HEK293 (cell line): ENCODE measurements around the gene OPN1SW.

ENCODE experiments used
- CTCF ChIA-PET: fragments of 350-600 bp; formaldehyde crosslinking; extraction: SDS; loops from one replicate; lab custom pipeline; 2021; ENCODE audit warnings: antibody characterized with exemption; lab: Yijun Ruan, JAX
- POLR2A ChIA-PET: fragments of 300-600 bp; formaldehyde crosslinking; extraction: SDS; loops from one replicate; lab custom pipeline; 2020; ENCODE audit warnings: antibody characterized with exemption, inconsistent platforms; lab: Yijun Ruan, JAX
- H3K27ac ChIP-seq: fragments of 200-500 bp; sonication (Bioruptor generic); 2 replicates; pipeline ENCODE4 v1.5.1; 2014; ENCODE audit warnings: low read depth, low read length, control low read depth, inconsistent platforms; ENCODE audit errors: extremely low read depth
- H3K36me3 ChIP-seq, 2 experiments: fragments of 200-500 bp in 1 of 2; sonication (Bioruptor generic) in 1 of 2; 1 replicate in 1 of 2; 2 replicates in 1 of 2; pipeline ENCODE4 v1.5.1; 2014 to 2017; ENCODE audit warnings: inconsistent platforms in 2 of 2, low read length in 2 of 2; ENCODE audit not compliant: control insufficient read depth in 2 of 2, insufficient read depth in 1 of 2
- H3K4me1 ChIP-seq: fragments of 200-500 bp; sonication (Bioruptor generic); 2 replicates; pipeline ENCODE4 v1.5.1; 2014; ENCODE audit warnings: mild to moderate bottlenecking, low read length, inconsistent platforms; ENCODE audit not compliant: control insufficient read depth, insufficient read depth
- H3K4me3 ChIP-seq: 2 replicates; pipeline ENCODE4 v1.5.1; 2011; ENCODE audit warnings: low read depth, mild to moderate bottlenecking, control low read depth, low read length, moderate library complexity
- H3K9me3 ChIP-seq: fragments of 200-500 bp; sonication (Bioruptor generic); 2 replicates; pipeline ENCODE4 v1.5.1; 2014; ENCODE audit warnings: low read depth, low read length, inconsistent platforms; ENCODE audit not compliant: control insufficient read depth, insufficient read depth
- HIC1 ChIP-seq: fragments of 450-650 bp; formaldehyde crosslinking; IDR thresholded peaks from 2 replicates; pipeline ENCODE4 v1.5.1; 2016; ENCODE audit warnings: missing biosample characterization, missing genetic modification characterization
- KLF1 ChIP-seq: fragments of 450-650 bp; formaldehyde crosslinking; IDR thresholded peaks from 2 replicates; pipeline ENCODE4 v1.5.1; 2016; ENCODE audit warnings: missing biosample characterization, missing genetic modification characterization
- KLF7 ChIP-seq: fragments of 450-650 bp; formaldehyde crosslinking; IDR thresholded peaks from 2 replicates; pipeline ENCODE4 v1.5.1; 2016; ENCODE audit warnings: missing biosample characterization, missing genetic modification characterization, borderline replicate concordance
- PATZ1 ChIP-seq: fragments of 450-650 bp; formaldehyde crosslinking; IDR thresholded peaks from 2 replicates; pipeline ENCODE4 v1.5.1; 2016; ENCODE audit warnings: missing biosample characterization, missing genetic modification characterization
- PRDM1 ChIP-seq: fragments of 450-650 bp; formaldehyde crosslinking; IDR thresholded peaks from 2 replicates; pipeline ENCODE4; 2016; ENCODE audit warnings: missing biosample characterization, missing genetic modification characterization
- WT1 ChIP-seq: fragments of 450-650 bp; formaldehyde crosslinking; IDR thresholded peaks from 2 replicates; pipeline ENCODE4 v1.5.1; 2016; ENCODE audit warnings: missing biosample characterization, missing genetic modification characterization
- ZBTB1 ChIP-seq: fragments of 450-650 bp; formaldehyde crosslinking; IDR thresholded peaks from 2 replicates; pipeline ENCODE4 v1.5.1; 2016; ENCODE audit warnings: missing biosample characterization, missing genetic modification characterization
- ZNF112 ChIP-seq: fragments of 450-650 bp; formaldehyde crosslinking; IDR thresholded peaks from 2 replicates; pipeline ENCODE4 v1.5.0; 2017; ENCODE audit warnings: missing biosample characterization, missing genetic modification characterization
- ZNF114 ChIP-seq: fragments of 450-650 bp; formaldehyde crosslinking; IDR thresholded peaks from 2 replicates; pipeline ENCODE4 v1.5.0; 2017; ENCODE audit warnings: missing biosample characterization, missing genetic modification characterization
- ZNF292 ChIP-seq: fragments of 450-650 bp; formaldehyde crosslinking; IDR thresholded peaks from 2 replicates; pipeline ENCODE4 v1.5.1; 2016; ENCODE audit warnings: low read depth, missing biosample characterization, missing genetic modification characterization, borderline replicate concordance
- ZNF302 ChIP-seq: fragments of 450-650 bp; formaldehyde crosslinking; IDR thresholded peaks from 2 replicates; pipeline ENCODE4 v1.5.1; 2016; ENCODE audit warnings: missing biosample characterization, missing genetic modification characterization, low read depth
- ZNF354C ChIP-seq: fragments of 450-650 bp; formaldehyde crosslinking; IDR thresholded peaks from 2 replicates; pipeline ENCODE4 v1.5.1; 2016; ENCODE audit warnings: missing biosample characterization, missing genetic modification characterization, low read depth, borderline replicate concordance
- ZNF548 ChIP-seq: fragments of 450-650 bp; formaldehyde crosslinking; IDR thresholded peaks from 2 replicates; pipeline ENCODE4 v1.5.1; 2016; ENCODE audit warnings: missing biosample characterization, missing genetic modification characterization
- ZNF621 ChIP-seq: fragments of 450-650 bp; formaldehyde crosslinking; IDR thresholded peaks from 2 replicates; pipeline ENCODE4 v1.5.1; 2017; ENCODE audit warnings: missing biosample characterization, missing genetic modification characterization
- ZNF76 ChIP-seq: fragments of 450-650 bp; formaldehyde crosslinking; IDR thresholded peaks from 2 replicates; pipeline ENCODE4; 2016; ENCODE audit warnings: low read depth, missing biosample characterization, missing genetic modification characterization, borderline replicate concordance
- ZNF776 ChIP-seq: fragments of 450-650 bp; formaldehyde crosslinking; IDR thresholded peaks from 2 replicates; pipeline ENCODE4 v1.5.0; 2017; ENCODE audit warnings: missing biosample characterization, missing genetic modification characterization, borderline replicate concordance
- ZNF837 ChIP-seq: fragments of 450-650 bp; formaldehyde crosslinking; IDR thresholded peaks from 2 replicates; pipeline ENCODE4 v1.5.1; 2016; ENCODE audit warnings: missing biosample characterization, missing genetic modification characterization
- ZSCAN18 ChIP-seq: fragments of 450-650 bp; formaldehyde crosslinking; IDR thresholded peaks from 2 replicates; pipeline ENCODE4 v1.5.1; 2016; ENCODE audit warnings: missing biosample characterization, missing genetic modification characterization
- TF ChIP-seq, protein P1 (sequence below): fragments of 450-650 bp; formaldehyde crosslinking; conservative IDR thresholded peaks from 2 replicates; pipeline ENCODE4 v1.5.1; 2016; ENCODE audit warnings: low read depth, missing biosample characterization, missing genetic modification characterization
- TF ChIP-seq, protein P2 (sequence below): fragments of 450-650 bp; formaldehyde crosslinking; IDR thresholded peaks from 2 replicates; pipeline ENCODE4 v1.5.1; 2016; ENCODE audit warnings: missing biosample characterization, missing genetic modification characterization
- TF ChIP-seq, protein P3 (sequence below): fragments of 450-650 bp; formaldehyde crosslinking; IDR thresholded peaks from 2 replicates; pipeline ENCODE4 v1.5.1; 2016; ENCODE audit warnings: missing biosample characterization, missing genetic modification characterization

Gene OPN1SW

GRCh38 chr7:128799451-128799850 lies 23.9 kb upstream of the OPN1SW start (continued):
- TF ChIP-seq, protein P1, sequence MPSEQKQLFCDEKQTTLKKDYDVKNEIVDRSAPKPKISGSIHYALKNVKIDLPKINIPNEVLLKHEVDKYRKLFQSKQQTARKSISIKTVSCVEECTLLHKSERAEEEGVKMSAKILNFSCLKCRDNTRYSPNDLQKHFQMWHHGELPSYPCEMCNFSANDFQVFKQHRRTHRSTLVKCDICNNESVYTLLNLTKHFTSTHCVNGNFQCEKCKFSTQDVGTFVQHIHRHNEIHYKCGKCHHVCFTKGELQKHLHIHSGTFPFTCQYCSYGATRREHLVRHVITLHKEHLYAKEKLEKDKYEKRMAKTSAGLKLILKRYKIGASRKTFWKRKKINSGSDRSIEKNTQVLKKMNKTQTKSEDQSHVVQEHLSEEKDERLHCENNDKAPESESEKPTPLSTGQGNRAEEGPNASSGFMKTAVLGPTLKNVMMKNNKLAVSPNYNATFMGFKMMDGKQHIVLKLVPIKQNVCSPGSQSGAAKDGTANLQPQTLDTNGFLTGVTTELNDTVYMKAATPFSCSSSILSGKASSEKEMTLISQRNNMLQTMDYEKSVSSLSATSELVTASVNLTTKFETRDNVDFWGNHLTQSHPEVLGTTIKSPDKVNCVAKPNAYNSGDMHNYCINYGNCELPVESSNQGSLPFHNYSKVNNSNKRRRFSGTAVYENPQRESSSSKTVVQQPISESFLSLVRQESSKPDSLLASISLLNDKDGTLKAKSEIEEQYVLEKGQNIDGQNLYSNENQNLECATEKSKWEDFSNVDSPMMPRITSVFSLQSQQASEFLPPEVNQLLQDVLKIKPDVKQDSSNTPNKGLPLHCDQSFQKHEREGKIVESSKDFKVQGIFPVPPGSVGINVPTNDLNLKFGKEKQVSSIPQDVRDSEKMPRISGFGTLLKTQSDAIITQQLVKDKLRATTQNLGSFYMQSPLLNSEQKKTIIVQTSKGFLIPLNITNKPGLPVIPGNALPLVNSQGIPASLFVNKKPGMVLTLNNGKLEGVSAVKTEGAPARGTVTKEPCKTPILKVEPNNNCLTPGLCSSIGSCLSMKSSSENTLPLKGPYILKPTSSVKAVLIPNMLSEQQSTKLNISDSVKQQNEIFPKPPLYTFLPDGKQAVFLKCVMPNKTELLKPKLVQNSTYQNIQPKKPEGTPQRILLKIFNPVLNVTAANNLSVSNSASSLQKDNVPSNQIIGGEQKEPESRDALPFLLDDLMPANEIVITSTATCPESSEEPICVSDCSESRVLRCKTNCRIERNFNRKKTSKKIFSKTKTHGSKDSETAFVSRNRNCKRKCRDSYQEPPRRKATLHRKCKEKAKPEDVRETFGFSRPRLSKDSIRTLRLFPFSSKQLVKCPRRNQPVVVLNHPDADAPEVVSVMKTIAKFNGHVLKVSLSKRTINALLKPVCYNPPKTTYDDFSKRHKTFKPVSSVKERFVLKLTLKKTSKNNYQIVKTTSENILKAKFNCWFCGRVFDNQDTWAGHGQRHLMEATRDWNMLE (tag by site-specific recombination) = no peak
- TF ChIP-seq KLF1 (no peak), PRDM1 (tag by site-specific recombination) (no peak), ZNF837 (tag by site-specific recombination) (no peak), ZSCAN18 (no peak), PATZ1 (no peak), WT1 (tag by site-specific recombination) (no peak), ZNF302 (tag by site-specific recombination) (no peak), ZNF548 (tag by site-specific recombination) (no peak)

GRCh38 chr7:128796327-128796726 lies 20.7 kb upstream of the OPN1SW start:
- Histone ChIP-seq H3K4me3 (no peak overlapping the region), H3K4me1 (peaks cover 2% of the 10 kb centered on the region; the same call in 1 of the 2 replicates), H3K9me3 (no peaks in the 10 kb centered on the region), H3K27ac (no peak overlapping the region), H3K36me3 (peaks cover 0 to 23% of the 10 kb centered on the region in 2 experiments; a peak in 2 of 3 replicates)
- TF ChIP-seq ZNF112 (tag by site-specific recombination) (no peak), KLF7 (tag by site-specific recombination) (no peak), ZBTB1 (tag by site-specific recombination) (no peak), ZNF354C (tag by site-specific recombination) (no peak), ZNF621 (tag by site-specific recombination) (no peak), HIC1 (tag by site-specific recombination) (no peak), ZNF114 (no peak), ZNF776 (tag by site-specific recombination) (no peak), ZNF76 (no peak), ZNF292 (tag by site-specific recombination) (no peak)
- TF ChIP-seq, protein P2, sequence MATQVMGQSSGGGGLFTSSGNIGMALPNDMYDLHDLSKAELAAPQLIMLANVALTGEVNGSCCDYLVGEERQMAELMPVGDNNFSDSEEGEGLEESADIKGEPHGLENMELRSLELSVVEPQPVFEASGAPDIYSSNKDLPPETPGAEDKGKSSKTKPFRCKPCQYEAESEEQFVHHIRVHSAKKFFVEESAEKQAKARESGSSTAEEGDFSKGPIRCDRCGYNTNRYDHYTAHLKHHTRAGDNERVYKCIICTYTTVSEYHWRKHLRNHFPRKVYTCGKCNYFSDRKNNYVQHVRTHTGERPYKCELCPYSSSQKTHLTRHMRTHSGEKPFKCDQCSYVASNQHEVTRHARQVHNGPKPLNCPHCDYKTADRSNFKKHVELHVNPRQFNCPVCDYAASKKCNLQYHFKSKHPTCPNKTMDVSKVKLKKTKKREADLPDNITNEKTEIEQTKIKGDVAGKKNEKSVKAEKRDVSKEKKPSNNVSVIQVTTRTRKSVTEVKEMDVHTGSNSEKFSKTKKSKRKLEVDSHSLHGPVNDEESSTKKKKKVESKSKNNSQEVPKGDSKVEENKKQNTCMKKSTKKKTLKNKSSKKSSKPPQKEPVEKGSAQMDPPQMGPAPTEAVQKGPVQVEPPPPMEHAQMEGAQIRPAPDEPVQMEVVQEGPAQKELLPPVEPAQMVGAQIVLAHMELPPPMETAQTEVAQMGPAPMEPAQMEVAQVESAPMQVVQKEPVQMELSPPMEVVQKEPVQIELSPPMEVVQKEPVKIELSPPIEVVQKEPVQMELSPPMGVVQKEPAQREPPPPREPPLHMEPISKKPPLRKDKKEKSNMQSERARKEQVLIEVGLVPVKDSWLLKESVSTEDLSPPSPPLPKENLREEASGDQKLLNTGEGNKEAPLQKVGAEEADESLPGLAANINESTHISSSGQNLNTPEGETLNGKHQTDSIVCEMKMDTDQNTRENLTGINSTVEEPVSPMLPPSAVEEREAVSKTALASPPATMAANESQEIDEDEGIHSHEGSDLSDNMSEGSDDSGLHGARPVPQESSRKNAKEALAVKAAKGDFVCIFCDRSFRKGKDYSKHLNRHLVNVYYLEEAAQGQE (tag by site-specific recombination) = no peak
- TF ChIP-seq, protein P3, sequence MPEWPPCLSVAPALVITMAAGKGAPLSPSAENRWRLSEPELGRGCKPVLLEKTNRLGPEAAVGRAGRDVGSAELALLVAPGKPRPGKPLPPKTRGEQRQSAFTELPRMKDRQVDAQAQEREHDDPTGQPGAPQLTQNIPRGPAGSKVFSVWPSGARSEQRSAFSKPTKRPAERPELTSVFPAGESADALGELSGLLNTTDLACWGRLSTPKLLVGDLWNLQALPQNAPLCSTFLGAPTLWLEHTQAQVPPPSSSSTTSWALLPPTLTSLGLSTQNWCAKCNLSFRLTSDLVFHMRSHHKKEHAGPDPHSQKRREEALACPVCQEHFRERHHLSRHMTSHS (tag by site-specific recombination) = no peak
- POLR2A ChIA-PET = no interaction called here
- CTCF ChIA-PET = no interaction called here
